GM12873 (cell line): ENCODE data around the gene KRT86.

Experiments used
- TF ChIP-seq, protein P1 (sequence below): IDR thresholded peaks from 2 replicates; pipeline ENCODE4 v1.5.1; 2012; ENCODE audit warnings: low read depth, mild to moderate bottlenecking, moderate library complexity, low read length, control low read depth; ENCODE audit not compliant: insufficient read depth; ENCODE audit errors: missing control alignments

The KRT86 gene

DNA sequence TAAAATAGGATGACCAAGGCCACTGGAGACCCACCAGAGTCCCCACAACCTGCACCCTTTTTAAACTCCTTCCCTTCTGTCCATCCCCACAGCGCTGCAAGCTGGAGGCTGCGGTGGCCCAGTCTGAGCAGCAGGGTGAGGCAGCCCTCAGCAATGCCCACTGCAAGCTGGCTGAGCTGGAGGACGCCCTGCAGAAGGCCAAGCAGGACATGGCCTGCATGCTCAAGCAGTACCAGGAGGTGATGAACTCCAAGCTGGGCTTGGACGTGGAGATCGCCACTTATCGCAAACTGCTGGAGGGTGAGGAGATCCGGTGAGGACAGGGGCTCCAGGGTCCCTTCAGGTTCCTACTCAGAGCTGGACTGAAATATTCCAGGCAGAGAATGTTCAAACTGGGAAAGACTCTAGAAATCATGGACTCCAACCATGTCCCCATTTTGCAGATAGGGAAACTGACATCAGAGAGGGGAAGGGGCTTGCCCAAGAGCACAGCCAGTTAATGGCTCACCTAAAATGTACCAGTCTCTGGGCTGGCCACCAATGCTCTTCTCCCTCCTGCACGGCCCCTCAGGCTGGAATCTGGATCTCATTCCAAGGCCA lies 75.7 kb downstream of the KRT86 start:
- TF ChIP-seq, protein P1, sequence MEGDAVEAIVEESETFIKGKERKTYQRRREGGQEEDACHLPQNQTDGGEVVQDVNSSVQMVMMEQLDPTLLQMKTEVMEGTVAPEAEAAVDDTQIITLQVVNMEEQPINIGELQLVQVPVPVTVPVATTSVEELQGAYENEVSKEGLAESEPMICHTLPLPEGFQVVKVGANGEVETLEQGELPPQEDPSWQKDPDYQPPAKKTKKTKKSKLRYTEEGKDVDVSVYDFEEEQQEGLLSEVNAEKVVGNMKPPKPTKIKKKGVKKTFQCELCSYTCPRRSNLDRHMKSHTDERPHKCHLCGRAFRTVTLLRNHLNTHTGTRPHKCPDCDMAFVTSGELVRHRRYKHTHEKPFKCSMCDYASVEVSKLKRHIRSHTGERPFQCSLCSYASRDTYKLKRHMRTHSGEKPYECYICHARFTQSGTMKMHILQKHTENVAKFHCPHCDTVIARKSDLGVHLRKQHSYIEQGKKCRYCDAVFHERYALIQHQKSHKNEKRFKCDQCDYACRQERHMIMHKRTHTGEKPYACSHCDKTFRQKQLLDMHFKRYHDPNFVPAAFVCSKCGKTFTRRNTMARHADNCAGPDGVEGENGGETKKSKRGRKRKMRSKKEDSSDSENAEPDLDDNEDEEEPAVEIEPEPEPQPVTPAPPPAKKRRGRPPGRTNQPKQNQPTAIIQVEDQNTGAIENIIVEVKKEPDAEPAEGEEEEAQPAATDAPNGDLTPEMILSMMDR, result no peak

DNA sequence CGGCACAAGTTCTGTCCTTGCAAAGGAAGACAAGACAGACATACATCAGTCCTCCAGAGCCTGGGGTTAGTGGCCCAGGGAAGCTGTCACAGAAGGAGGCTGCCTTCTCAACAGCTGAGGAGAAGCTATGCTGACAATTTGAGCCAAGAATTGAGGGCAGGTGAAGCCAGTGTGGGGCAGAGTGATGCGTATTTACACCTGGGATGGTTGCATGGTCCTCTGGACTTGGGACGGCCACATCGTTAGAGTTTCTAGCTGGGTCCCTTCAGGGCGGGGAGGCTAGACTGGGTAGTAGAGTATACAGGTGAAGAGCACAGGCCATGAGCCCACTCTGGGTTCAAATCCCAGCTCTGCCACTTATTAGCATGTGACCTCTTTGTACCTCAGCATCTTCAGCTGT lies 76.3 kb downstream of the KRT86 start:
- TF ChIP-seq, protein P1, result no peak

DNA sequence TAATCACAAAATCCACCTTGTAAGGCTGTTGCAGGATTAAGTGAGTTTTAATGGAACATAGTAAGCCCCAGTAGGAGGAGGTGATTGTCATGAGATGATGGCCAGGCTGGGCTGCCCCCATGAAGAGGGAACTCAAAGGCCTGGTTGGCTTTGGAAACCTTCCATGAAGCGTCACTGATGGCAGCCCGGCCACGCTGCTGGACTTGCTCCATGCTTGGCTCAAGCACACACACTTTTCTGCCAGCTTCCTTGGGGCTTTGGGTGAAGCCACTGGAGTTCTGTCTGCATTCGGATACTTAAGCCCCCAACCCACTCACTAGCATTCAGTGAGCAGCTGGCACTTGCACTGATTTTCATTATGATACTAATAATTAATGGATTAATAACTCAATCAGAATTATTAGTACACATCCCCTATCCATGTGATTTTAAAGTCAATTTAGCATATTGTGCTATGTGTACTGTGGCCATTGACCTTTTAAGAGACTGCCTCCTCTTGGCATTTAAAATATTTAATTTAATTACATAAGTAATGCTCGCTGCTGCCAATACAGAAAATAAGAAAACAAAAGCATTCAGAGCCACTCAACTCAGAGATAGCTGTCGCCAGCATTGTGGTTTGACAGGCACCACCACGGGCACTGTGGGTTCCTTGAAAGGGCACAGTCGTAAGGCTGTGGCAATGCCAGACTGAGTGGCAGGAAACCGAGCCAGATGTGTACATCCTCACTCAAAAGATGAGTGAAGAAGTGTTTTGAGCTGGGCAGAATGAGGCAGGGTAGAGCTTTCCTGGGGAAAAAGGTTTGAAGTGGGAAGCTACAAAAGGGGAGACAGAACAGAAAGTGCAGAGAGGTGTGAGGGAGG lies 77.0 kb downstream of the KRT86 start:
- TF ChIP-seq, protein P1, result no peak

DNA sequence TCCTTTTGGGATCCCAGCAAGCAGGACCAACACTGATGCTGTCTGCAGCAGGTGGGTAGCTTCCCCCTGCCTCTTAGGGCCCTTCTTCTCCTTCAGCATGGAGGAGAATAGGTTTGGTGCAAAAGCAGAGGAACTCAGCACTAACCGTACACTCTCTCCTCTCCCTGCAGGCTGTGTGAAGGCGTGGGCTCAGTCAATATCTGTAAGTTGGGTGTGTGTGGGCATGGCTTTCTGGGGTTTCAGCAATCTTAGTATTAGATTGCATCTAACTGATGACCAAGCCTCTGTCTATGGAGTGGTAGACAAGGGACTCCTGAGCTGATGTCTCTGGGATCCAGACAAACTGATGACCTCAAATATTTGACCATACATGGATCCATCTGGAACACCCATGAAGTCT lies 78.5 kb downstream of the KRT86 start:
- TF ChIP-seq, protein P1, result no peak

DNA sequence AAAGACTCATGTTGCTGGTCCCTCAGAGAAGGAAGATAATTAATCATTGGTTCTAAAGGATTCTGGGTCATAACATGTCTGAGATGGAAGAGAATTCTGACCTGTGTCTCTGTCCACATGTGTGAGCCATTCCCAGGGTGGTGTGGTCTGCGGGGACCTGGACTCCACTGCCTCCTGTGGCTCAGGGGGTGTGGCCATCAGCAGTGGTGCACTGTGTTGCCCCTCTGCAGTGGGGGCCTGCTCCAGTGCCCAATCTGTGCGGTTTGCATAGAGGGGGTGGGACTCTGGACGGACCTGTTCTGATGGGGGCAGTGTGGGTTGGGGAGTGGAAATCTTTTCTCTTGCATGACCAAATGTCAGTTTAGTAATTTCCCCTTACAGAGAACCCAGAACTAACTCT lies 79.3 kb downstream of the KRT86 start:
- TF ChIP-seq, protein P1, result no peak

DNA sequence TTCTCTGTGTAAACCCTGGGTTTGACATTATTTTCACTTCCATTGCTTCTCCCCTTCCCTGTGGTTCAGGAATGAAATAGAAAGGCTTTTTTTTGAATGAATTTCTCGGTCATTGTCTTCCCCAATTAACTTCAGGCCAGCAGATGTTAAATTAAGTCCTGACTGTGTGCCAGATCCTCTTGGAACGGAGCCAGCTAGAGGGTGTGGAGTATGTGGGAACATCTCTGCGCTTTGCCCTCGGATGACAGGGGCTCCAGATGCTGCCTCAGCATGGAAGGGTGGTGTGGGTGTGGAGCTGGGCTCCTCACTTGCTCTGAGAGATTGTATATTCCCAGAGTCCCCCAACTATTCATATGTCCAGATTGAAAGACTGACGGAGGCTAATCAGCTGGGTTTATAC lies 79.8 kb downstream of the KRT86 start:
- TF ChIP-seq, protein P1, result no peak

DNA sequence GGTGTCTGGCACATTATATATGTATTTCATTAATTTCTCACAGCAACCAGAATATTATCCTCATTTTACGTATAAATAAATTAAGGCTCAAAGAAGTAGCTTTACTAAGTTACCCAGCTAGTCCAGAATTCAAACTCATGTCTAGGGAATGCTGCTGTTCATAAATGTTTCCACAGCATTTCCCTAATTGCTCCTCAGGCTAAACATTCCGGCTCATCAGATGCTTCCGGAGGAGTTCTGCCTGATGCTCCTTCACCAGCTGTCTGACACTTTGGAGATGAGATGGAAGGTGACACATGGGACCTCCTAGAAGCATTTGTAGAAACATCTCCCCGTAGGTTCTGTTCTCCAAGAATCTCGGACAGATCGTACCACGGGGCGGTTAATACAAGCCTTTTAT lies 80.7 kb downstream of the KRT86 start:
- TF ChIP-seq, protein P1, result no peak
